GM12891 (cell line): Measurements from ENCODE around the gene THAP7.

Experiments used
- DNase-seq: peaks from one replicate; pipeline ENCODE4 v3.0.0; 2011; ENCODE audit warnings: low spot score; ENCODE audit not compliant: insufficient read length
- FAIRE-seq: peaks from 2 replicates; lab custom pipeline; 2011; peaks lifted over from hg19 to GRCh38; lab: Jason Lieb, UNC
- PAX5 ChIP-seq: IDR thresholded peaks from 2 replicates; pipeline ENCODE4 v1.6.1; 2011; ENCODE audit warnings: low read length, moderate library complexity, mild to moderate bottlenecking; ENCODE audit not compliant: insufficient read depth, severe bottlenecking
- POLR2A ChIP-seq: IDR thresholded peaks from 2 replicates; pipeline ENCODE4 v1.6.1; 2011; ENCODE audit warnings: low read depth, low read length, control low read depth
- POLR2AphosphoS5 ChIP-seq: IDR thresholded peaks from 2 replicates; pipeline ENCODE4 v1.6.1; 2011; ENCODE audit warnings: low read depth, low read length, control low read depth
- POU2F2 ChIP-seq: IDR thresholded peaks from 2 replicates; pipeline ENCODE4 v1.6.1; 2011; ENCODE audit warnings: low read depth, mild to moderate bottlenecking, control low read depth, low read length, moderate library complexity
- SPI1 ChIP-seq: IDR thresholded peaks from 2 replicates; pipeline ENCODE4 v1.6.1; 2011; ENCODE audit warnings: low read depth, low read length, control low read depth
- TAF1 ChIP-seq: IDR thresholded peaks from 2 replicates; pipeline ENCODE4 v1.6.1; 2011; ENCODE audit warnings: low read depth, low read length, control low read depth

Gene THAP7

DNA sequence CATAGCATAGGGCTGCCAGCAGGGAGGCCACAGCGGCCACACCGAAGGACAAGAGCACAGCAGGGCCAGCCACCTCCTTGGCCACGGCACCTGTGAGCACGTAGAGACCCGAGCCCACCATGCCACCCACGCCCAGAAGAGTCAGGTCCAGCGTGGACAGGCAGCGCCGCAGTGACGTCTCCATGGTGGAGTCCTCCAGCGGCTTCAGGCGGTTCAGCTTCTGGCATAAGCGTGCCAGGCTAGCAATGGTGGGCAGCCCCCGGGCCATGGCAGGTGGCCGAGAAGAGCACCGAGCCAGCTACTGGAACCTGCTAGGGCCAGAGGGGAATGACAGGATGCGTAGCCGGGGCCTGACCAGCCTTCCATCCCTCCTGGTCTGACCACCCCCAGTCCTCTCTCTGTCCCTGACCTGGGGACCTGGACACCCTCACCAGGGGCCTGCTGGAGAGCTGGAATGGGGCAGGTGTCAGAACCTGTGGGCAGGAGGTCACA, 29.7 kb upstream of the THAP7 start:
- no peak for DNase-seq
- TF ChIP-seq POLR2AphosphoS5 (no peak), POLR2A (no peak), POU2F2 (no peak)
- FAIRE-seq, result no peak

DNA sequence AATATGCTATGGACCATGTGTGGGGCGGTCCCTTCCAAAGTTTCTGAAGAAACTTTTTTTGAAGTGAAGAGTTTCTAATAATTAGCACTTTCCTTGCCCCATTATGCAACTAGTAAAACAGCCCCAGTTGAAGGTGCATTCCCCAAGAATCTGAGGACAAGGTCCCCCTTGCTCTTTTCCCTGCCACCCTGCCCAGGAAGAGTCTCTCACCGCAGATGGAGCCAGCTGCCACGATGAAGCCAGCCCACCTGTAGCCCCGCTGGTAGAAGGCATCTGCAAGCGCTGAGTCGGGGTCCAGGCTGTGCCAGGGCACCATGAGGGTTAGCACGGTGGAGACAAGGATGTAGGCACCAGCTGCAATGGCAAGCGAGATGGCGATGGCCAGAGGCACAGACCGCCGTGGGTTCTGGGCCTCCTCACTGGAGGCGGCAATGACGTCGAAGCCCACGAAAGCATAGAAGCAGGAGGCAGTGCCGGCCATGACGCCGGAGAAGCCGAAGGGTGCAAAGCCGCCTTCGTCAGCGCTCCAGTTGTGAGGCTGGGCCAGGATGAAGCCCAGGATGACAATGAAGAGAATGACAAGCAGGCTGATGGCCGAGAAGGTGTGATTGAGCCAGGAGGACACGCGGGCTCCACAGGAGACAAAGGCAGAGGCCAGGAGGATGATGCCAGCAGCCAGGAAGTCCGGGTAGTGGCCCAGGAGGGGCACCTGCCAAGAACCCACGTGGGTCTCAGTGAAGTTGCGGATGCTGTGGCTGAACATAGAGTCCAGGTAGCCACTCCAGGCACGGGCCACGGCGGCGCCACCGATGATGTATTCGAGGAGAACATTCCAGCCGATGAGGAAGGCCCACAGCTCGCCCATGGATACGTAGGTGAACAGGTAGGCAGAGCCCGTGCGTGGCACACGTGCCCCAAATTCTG, 29.0 kb upstream of the THAP7 start:
- FAIRE-seq, result no peak
- no peak for DNase-seq
- TF ChIP-seq POLR2A (no peak), POLR2AphosphoS5 (no peak), PAX5 (no peak), TAF1 (no peak), POU2F2 (no peak), SPI1 (no peak)

DNA sequence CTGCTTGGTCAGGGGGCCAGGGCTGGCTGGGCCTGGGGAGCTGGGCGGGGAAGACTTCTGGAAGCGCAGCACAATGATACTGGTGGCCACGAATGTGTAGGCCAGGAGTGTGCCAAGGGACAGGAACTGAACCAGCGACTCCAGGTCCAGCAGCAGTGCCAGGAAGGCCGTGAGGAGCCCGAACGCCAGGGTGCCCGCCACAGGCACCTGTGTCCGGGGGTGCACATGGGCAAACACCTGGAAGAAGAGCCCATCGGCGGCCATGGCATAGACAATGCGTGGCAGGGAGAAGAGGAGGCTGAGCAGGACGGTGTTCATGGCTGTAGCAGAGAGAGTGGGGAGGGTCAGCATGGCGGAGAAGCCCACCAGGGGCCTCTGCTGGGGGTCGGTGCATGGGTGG, 28.1 kb upstream of the THAP7 start:
- DNase-seq (no peak), FAIRE-seq (no peak)
- TF ChIP-seq SPI1 (no peak), POU2F2 (no peak), PAX5 (no peak), TAF1 (no peak), POLR2AphosphoS5 (no peak), POLR2A (no peak)

- FAIRE-seq, result no peak
These were observed 27.6 kb upstream of the THAP7 start for GRCh38 chr22:21029486-21030025.

GRCh38 chr22:21028277-21029251, 26.6 kb upstream of the THAP7 start:
- FAIRE-seq (no peak), DNase-seq (no peak)
- TF ChIP-seq POLR2AphosphoS5, result no peak
- TF ChIP-seq SPI1, result no peak
- TF ChIP-seq POLR2A, result no peak
- TF ChIP-seq TAF1, result no peak
- no peak for TF ChIP-seq POU2F2
- no peak for TF ChIP-seq PAX5

More at GRCh38 chr22:21029486-21030025, 27.6 kb upstream of the THAP7 start:
- no peak for DNase-seq
- no peak for TF ChIP-seq POLR2A
- no peak for TF ChIP-seq PAX5
- TF ChIP-seq POU2F2, result no peak
- no peak for TF ChIP-seq SPI1
- TF ChIP-seq POLR2AphosphoS5, result no peak
- no peak for TF ChIP-seq TAF1

GRCh38 chr22:21026783-21027692, 25.1 kb upstream of the THAP7 start:
- FAIRE-seq (no peak), DNase-seq (no peak)
- TF ChIP-seq POU2F2 (no peak), SPI1 (no peak), POLR2A (no peak), POLR2AphosphoS5 (no peak), TAF1 (no peak), PAX5 (no peak)

DNA sequence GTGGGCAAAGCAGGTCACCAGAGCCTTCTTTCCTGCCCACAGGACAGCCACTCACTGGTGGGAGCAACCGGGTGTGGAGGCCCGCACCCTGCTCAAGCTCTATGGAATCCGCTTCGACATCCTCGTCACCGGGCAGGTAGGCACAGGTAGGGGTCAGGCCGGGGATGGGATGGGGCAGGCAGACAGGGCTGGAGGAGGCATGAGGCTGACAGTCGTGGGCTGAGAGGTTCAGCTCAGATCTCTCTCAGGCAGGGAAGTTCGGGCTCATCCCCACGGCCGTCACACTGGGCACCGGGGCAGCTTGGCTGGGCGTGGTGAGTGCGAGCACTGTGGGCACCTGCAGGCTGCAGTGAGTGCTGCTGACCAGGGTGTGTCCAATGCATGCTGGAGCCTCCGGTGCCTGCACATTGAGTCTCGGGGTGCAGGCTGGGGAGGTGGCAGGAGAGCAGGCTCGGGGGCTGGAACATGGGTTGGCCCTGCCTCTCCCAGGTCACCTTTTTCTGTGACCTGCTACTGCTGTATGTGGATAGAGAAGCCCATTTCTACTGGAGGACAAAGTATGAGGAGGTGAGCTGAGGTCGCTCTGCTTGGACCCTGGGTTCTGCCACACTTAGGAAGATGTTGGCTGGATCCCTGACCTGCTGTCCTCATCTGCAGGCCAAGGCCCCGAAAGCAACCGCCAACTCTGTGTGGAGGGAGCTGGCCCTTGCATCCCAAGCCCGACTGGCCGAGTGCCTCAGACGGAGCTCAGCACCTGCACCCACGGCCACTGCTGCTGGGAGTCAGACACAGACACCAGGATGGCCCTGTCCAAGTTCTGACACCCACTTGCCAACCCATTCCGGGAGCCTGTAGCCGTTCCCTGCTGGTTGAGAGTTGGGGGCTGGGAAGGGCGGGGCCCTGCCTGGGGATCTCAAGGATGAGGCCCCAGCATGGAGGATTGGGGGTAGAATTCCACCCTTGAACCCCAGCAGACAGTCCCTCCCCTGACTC, 24.1 kb upstream of the THAP7 start:
- TF ChIP-seq PAX5 (no peak), POLR2AphosphoS5 (no peak), TAF1 (no peak), POU2F2 (no peak), SPI1 (no peak), POLR2A (no peak)
- DNase-seq (no peak), FAIRE-seq (no peak)
